GM06990 (cell line): ENCODE data around the gene TRAF3.

Source experiments
- DNase-seq: peaks from one replicate; pipeline ENCODE4 v3.0.0-alpha.2; 2011; ENCODE audit not compliant: insufficient read length; ENCODE audit errors: extremely low read depth
- H3K27me3 ChIP-seq: replicated peaks from 2 replicates; pipeline ENCODE4 v1.6.0; 2011; ENCODE audit warnings: low read length; ENCODE audit not compliant: control insufficient read depth, insufficient read depth
- H3K36me3 ChIP-seq: 2 replicates; pipeline ENCODE4 v1.5.1; 2011; ENCODE audit warnings: low read length; ENCODE audit not compliant: control insufficient read depth, insufficient read depth
- H3K4me3 ChIP-seq: replicated peaks from 2 replicates; pipeline ENCODE4 v1.5.1; 2011; ENCODE audit warnings: low read depth, mild to moderate bottlenecking, control low read depth, low read length
- TF ChIP-seq, protein P1 (sequence below): IDR thresholded peaks from 2 replicates; pipeline ENCODE4 v1.5.1; 2011; ENCODE audit warnings: low read length, control low read depth, mild to moderate bottlenecking, inconsistent platforms; ENCODE audit not compliant: insufficient read depth, poor library complexity, severe bottlenecking

Gene TRAF3

DNA sequence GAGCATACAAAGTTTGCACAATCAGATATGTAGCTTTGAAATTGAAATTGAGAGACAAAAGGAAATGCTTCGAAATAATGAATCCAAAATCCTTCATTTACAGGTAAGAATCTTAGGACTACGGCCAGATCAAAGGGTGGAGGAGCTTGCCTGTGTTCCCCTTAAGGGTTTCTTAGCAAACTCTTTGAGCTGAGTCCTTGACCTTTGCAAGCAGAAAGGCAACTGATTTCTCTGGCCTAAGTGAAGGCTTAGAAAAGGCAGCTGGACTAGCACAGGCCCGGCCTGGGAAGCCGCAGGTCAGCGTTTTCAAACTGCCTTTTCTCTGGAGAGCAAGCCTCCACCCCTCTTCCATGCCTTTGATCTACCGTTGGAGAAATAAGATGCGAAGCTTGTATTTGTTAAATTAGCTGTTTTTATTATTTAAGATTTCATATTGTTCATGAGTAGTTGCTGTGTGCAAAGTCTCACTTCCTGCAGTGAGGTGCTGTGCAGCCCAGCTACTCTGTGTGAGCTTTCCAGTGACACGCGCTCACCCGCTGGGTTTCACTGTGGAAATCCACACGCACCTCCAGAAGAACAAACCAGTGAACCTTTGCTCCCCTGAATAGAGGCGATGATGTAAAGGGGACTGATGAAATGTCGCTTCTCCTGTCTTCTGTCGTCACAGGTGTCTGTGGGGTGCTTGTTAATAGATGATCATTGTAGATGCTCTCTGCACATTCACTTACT, 120.2 kb downstream of the TRAF3 start:
- H3K27me3 ChIP-seq = no peaks in the 10 kb centered on the region
- no peak for DNase-seq
- H3K36me3 ChIP-seq = peaks cover 40% of the 10 kb centered on the region
- TF ChIP-seq, protein P1, sequence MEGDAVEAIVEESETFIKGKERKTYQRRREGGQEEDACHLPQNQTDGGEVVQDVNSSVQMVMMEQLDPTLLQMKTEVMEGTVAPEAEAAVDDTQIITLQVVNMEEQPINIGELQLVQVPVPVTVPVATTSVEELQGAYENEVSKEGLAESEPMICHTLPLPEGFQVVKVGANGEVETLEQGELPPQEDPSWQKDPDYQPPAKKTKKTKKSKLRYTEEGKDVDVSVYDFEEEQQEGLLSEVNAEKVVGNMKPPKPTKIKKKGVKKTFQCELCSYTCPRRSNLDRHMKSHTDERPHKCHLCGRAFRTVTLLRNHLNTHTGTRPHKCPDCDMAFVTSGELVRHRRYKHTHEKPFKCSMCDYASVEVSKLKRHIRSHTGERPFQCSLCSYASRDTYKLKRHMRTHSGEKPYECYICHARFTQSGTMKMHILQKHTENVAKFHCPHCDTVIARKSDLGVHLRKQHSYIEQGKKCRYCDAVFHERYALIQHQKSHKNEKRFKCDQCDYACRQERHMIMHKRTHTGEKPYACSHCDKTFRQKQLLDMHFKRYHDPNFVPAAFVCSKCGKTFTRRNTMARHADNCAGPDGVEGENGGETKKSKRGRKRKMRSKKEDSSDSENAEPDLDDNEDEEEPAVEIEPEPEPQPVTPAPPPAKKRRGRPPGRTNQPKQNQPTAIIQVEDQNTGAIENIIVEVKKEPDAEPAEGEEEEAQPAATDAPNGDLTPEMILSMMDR = no peak
- H3K4me3 ChIP-seq = no peak overlapping the region

DNA sequence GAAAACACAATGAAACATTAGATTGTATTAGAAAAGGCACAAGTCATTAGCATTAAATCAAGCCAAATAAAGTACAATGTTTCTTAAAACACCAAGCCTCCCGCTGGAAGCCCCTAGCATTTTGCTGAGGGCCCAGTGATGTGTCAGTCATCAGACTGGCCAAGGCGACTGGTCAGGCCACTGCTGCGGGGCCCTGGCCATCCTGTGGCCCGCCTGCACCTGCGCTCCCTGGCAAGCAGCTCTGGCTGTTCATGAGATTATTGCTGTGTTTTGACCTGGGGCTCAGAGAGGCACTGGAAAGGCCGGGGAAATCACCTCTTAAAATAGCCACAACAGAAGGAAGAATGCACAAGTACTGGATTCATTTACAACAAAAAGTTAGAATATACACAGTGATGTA, 121.0 kb downstream of the TRAF3 start:
- no peak for DNase-seq
- H3K36me3 ChIP-seq = peaks cover 37% of the 10 kb centered on the region
- no peak overlapping the region for H3K4me3 ChIP-seq
- TF ChIP-seq, protein P1 = no peak
- no peaks in the 10 kb centered on the region for H3K27me3 ChIP-seq

DNA sequence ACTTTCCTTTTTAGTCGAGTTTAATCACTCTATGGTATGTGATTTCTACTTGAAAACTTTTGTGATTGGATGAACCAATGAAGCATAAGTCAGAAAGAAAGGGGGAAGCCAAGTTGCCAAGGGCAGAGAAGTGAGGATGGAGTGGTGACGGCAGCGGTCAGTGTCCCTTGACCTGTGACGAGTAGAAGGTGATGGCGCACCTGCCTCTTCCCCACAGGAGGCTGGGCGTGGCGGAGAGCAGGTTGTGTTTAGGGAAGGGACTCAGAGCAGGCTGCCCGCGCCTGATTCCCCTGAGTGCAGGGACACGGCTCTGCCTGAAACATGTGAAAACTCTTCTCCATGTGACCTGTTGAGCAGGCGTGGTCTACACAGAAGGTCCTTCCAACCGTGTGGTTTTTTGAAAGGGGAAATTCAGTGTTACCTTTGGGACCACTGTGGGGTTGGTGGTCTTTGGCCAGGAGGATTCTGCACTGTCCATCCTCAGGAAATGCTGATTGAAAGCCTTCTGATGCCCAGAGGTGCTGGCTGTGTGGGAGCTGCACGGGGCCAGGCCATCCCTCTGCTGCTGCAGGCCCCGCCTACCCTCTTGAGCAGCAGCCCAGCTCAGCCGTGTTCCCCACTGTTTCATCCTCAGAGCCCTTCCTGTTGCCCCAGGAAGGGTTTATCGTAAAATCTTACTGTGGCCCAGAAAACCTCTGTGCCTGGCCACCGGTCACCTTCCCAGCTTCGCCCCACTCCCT, 121.7 kb downstream of the TRAF3 start:
- H3K4me3 ChIP-seq = no peak overlapping the region
- TF ChIP-seq, protein P1 = no peak
- no peak for DNase-seq
- H3K36me3 ChIP-seq = peaks cover 38% of the 10 kb centered on the region
- H3K27me3 ChIP-seq = no peaks in the 10 kb centered on the region

DNA sequence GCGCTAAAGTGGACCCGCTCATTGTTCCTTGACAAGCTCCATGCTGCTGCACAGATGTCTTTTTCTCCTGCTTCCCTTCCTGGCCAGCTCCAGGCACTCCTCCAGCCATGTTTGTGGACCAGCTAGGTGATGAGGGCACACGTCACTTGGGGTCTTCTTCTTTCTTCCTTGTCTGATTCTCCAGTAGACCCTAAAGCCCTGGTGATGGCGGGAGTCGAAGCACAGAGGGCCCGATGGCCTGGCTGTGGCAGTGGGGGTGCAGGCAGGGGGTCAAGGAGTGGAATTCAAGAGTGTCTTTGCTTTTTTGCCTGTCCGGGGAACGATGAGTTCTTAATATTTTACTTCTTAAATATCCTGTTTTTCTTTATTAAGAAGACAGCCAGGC, 122.3 kb downstream of the TRAF3 start:
- TF ChIP-seq, protein P1 = no peak
- Histone ChIP-seq H3K36me3 (peaks cover 39% of the 10 kb centered on the region), H3K4me3 (no peak overlapping the region), H3K27me3 (no peaks in the 10 kb centered on the region)
- no peak for DNase-seq

DNA sequence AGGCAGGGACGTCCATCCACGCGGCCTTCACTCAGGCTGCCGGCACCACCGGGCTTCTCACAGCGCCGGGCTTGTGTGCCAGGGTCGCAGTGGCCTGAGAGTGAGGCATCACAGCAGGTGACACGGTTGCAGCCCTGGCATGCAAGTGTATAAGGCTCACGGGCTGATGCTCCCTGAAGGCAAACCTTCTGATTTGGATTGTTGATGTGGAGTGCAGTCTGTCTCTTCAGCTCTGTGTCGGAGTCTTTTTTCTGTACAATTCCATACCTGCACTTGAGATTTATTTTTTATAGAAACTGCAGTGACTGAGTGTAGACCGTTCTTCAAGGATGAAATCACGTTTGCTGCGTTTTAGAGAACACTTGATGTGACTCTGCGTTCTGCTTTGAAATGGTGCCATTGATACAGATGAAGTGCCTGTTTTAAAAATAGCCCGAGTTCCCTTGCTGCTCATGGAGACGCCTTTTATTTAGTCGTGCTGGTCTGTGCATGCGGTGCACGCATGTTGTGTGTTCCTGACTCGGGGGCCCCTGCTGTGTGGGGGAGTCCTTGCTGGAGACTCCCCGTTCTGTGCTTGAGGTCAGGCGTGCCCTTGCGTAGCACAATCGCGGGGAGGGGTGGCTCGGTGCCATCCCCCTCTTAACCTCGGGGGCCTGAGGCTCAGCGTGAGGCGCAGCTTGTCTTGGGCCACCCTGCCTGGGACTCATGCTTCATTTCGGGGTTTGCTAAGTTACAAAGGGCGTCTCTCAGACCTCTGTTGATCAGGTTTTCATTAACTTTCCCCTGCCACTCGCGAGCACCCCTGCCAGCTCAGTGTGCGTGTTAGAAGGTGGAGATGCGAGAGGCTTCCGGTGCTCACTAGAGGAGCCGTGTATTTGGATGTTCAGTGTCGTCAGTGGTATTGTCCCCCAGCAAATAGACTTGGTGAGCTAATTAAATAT, 123.7 kb downstream of the TRAF3 start:
- Histone ChIP-seq H3K4me3 (peak overlapping the region; percentile 45), H3K36me3 (peaks cover 37% of the 10 kb centered on the region), H3K27me3 (no peaks in the 10 kb centered on the region)
- DNase-seq = peak; percentile 78
- TF ChIP-seq, protein P1 = no peak
